Measurements from ENCODE around the gene PSMC4. TPM values are rescaled to one million over a fixed set of nuclear protein-coding genes. Genes with fewer than 3 reads are reported as not detected.

The PSMC4 gene
- total RNA-seq, 1 experiment from 2014 or later, result 111 TPM

GRCh38 chr19:40023969-40024368, 53.0 kb downstream of the PSMC4 start:
- Mint-ChIP-seq H3K9me3 (peaks cover 83 to 85% of the 10 kb centered on the region in 2 experiments), H3K27ac (no peak overlapping the region), H3K4me1 (no peaks in the 10 kb centered on the region), H3K4me3 (no peak overlapping the region), H3K27me3 (ENCODE audit: low read depth) (peaks cover 20% of the 10 kb centered on the region), H3K36me3 (ENCODE audit: insufficient read depth in 1 of 3, low read depth in 3 of 3) (peaks cover 32 to 52% (median 43%) of the 10 kb centered on the region in 3 experiments)
- H3K4ac ChIP-seq (ENCODE audit: low read depth, low read length), result no peak overlapping the region
- H3K23ac ChIP-seq (ENCODE audit: insufficient read length, low read depth, low read length), result no peak overlapping the region
- no peak overlapping the region for H2AK5ac ChIP-seq (ENCODE audit: insufficient read length, low read length)
- H4K8ac ChIP-seq (replicated peaks; ENCODE audit: insufficient read length, low read depth, low read length), result no peak overlapping the region
- H3K18ac ChIP-seq (ENCODE audit: insufficient read length, low read depth, low read length), result no peak overlapping the region
- H4K5ac ChIP-seq (ENCODE audit: insufficient read length, low read depth, low read length), result no peak overlapping the region
- no peak overlapping the region for H2AFZ ChIP-seq (ENCODE audit: low read length)
- H3K14ac ChIP-seq (ENCODE audit: insufficient read depth, low read length), result no peak overlapping the region
- no peak overlapping the region for H3K27ac ChIP-seq (ENCODE audit: insufficient read length, low read depth, low read length)
- H3K27me3 ChIP-seq (ENCODE audit: insufficient read depth, low read length), result no peaks in the 10 kb centered on the region
- H2BK120ac ChIP-seq (ENCODE audit: low read depth, low read length, poor library complexity, severe bottlenecking), result no peak overlapping the region
- H2BK15ac ChIP-seq (ENCODE audit: low read depth, low read length), result no peak overlapping the region
- H3T11ph ChIP-seq (ENCODE audit: low read length), result no peak overlapping the region
- no peak overlapping the region for H3K4me2 ChIP-seq (ENCODE audit: insufficient read depth, insufficient read length, low read length)
- WGBS (ENCODE audit: extremely low coverage, insufficient read length, low lambda C conversion rate), result no CpG with 5 or more reads among the region's 3 CpGs
- no peak for TF ChIP-seq CTCF (conservative IDR thresholded peaks at IDR 0.05)
- H4K91ac ChIP-seq (ENCODE audit: insufficient read length, low read depth, low read length), result no peak overlapping the region
- peaks cover 55% of the 10 kb centered on the region for H3K9me3 ChIP-seq (ENCODE audit: control insufficient read depth, low read depth, low read length)
- no peaks in the 10 kb centered on the region for H3K4me1 ChIP-seq (ENCODE audit: insufficient read depth, low read length)
- no peaks in the 10 kb centered on the region for H3K79me1 ChIP-seq (ENCODE audit: insufficient read depth, low read depth, low read length, poor library complexity, severe bottlenecking)
- H3K9ac ChIP-seq (ENCODE audit: extremely low read depth, insufficient read length, low read length), result no peak overlapping the region
- no peak overlapping the region for H2BK5ac ChIP-seq (ENCODE audit: insufficient read length, low read length)
- no peak overlapping the region for H2BK20ac ChIP-seq (ENCODE audit: low read depth, low read length, poor library complexity, severe bottlenecking)
- H3K79me2 ChIP-seq (ENCODE audit: insufficient read depth, low read length), result no peaks in the 10 kb centered on the region
- H2BK12ac ChIP-seq (ENCODE audit: insufficient read length, low read depth, low read length), result no peak overlapping the region
- H3K56ac ChIP-seq (ENCODE audit: insufficient read length, low read depth, low read length), result no peak overlapping the region
- H4K20me1 ChIP-seq (ENCODE audit: control insufficient read depth, insufficient read depth, insufficient read length), result no peaks in the 10 kb centered on the region
- no peaks in the 10 kb centered on the region for H3K23me2 ChIP-seq (ENCODE audit: insufficient read length, low read depth, low read length, poor library complexity, severe bottlenecking)
- no peak for DNase-seq
